Raji (cell line): ENCODE measurements around the gene YIPF7.

ENCODE experiments used
- POLR2A ChIP-seq: IDR thresholded peaks from 2 replicates; pipeline ENCODE4 v1.6.1; 2011; ENCODE audit warnings: low read depth, low read length, control low read depth; ENCODE audit not compliant: insufficient read depth

Gene YIPF7

DNA sequence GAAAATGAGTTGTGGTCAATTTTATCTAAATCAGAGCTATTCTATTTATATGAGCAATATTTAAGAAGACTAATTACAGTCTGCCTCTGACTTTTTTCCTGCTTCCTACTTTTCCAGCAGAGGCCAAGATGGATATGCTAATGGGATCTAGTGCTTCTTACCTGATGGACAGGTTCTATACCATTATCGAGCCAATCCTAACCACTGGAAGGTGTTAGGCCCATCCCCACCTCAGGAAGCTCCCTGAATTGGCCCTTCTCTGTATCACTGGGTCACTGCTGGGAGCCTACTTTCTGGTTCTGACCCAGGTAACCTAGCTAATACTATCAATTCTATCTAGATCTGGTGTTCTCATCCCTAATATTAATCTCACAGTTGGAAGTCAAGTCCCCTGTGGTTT is 577 bp upstream of the YIPF7 start:
- no peak for TF ChIP-seq POLR2A

DNA sequence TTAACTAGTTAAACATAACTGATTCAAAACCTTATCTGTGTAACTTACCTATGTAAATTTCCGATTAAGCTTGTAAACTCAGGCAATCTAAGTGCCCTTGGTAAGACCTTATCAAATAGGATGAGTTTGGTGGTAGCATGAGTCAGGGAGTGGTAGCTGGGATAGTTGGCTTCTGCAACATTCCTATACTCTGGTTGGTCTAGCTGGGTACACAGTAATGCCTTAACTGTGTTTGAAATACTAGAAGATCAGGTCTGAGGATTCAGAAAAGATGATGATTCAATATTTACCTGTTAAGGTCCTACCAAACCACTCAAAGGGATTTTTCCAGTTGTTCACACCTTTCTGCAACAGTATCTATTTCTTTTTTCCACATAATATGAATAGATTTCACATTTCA is 5.3 kb downstream of the YIPF7 start:
- TF ChIP-seq POLR2A, result no peak

DNA sequence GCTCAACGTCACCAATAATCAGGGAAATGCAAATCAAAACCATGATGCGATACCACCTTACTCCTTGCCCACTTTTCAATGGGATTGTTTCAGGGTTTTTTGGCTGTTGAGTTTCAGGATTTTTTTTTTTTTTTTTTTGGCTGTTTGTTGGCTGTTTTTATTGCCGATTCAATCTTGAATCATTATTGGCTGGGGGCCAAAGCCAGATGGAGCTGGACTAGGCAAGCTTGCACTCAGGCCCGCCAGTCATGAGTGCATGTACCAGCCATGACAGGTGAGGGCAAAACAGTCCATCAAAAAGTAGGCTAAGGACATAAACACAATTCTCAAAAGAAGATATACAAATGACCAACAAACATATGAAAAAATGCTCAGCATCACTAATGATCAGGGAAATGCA is 13.3 kb downstream of the YIPF7 start:
- TF ChIP-seq POLR2A, result no peak

DNA sequence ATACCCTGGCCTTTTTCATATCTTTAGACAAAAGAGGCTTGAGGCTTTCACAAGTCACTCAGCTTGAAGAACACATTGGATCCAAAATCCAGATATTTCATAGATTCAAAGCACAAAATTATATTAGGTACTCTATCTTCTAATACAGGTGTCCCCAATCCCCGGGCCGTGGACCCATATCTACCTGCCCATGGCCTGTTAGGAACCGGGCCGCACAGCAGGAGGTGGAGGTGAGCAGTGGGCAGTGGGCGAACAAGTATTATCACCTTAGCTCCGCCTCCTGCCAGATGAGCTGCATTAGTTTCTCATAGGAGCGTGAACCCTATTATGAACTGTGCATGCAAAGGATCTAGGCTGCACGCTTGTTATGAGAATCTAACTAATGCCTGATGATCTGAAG is 18.7 kb downstream of the YIPF7 start:
- no peak for TF ChIP-seq POLR2A

DNA sequence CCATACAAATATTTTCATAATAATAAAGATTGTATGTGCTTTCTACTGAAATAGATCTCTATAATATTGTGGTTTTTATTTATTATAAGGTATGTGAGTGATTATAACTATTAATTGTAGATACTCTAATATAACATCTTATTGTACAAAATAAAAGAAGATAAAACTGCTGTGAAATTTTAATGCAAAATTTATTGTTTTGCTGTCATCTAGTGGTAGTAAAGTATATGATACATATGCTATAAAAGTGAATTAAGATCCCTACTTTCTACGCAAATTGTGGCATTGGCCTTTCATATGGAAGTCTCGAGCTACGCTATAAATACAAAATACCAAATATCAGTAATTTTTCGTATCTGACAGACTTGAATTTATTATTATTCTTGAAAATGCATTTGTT is 19.3 kb downstream of the YIPF7 start:
- TF ChIP-seq POLR2A, result no peak

DNA sequence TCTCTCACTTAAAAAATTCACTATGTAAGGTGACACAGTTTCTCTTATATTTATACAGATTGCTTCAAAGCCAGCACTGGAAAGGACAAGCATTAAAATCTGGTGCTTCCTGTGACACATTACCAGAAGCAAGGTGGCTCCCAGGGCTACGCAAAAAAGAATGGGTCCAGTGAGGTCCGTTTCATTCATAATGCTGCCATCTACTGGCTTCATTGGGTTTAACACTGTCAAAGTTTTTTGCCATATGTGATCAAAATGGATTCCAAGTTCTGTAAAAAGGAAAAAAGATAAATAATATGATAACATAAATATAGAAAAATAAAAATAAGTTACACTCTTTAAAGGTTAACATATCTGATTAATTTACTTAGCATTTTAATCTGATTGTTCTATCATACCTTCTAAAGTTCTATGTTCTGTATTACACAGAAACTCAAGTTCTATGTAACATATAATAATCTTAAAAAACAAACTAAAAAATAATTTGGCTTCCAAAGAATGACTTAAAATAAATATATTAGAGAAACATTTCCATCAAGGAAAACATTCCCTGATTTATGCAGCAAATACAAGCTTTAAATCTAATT is 22.1 kb downstream of the YIPF7 start:
- no peak for TF ChIP-seq POLR2A

DNA sequence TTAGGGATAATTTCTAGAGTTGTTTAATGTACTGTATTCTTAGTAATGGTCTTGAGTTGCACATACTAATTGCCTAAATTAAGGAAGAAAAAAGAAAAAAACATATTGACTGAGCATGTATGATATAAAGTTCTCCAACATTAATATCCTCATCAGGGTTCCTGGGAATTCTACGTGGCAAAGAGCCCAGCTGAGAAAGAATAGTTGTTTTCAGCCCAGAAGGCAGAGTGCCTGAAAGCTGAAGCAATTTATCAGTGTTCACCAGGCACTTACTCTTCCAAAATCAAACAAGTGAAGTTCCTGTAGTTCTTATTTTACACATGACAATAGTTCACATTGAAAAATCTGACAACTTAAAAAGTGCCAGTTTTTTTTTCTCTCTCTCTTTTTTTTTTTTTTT is 27.7 kb downstream of the YIPF7 start:
- no peak for TF ChIP-seq POLR2A

DNA sequence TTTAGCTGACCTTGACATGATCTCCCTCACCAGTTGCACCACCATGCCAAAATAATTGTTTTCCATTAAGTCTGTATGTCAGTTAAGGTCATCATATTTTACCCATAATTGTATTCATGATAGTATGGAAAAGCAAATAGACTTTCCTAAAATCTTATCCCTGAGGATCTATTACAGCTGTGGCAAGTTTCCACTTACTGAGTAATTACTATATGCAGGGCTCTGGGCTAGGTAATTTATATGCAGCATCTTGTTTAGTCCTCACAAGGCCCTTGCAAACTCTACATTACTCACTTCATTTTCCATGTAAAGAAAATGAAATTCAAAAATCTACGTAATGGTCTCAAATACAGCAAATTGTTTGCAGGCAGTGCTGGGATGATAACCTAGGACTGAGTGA is 34.8 kb downstream of the YIPF7 start:
- no peak for TF ChIP-seq POLR2A

DNA sequence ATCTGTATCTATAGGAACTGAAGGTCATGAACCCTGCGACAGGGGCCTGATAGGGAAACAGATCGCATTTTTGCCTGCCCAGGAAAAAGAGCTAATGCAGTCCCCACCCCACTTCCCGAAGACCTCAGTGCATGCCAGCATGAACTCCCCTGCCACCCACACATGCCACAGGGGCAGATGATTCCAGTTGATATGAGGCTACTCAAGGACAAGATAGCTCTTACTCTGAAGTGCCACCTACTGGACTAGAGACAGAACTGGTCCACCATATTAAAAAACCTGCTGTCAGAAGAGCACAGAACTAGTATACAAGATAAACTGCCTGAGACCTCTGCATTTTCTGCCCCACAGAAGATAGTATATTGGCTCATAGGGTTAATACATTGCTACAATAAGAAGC is 68.0 kb downstream of the YIPF7 start:
- no peak for TF ChIP-seq POLR2A

DNA sequence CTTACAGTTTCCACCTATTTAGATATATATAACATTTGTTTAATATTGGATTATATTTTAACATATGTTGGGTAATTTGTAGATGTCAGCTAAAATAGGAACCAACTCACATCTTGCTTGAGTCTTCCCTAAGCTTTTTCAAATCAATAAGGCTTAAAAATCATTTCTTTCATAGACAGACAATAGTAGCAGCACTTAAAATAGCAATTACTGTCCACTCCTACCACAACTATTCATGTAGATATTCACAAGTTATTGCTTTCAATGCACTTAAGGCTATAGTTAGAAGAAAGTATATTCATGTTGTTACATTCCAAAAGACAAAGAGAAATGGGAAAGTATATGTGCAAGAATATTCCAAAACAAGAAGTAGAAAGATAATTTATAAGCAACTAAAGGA is 71.2 kb downstream of the YIPF7 start:
- no peak for TF ChIP-seq POLR2A

DNA sequence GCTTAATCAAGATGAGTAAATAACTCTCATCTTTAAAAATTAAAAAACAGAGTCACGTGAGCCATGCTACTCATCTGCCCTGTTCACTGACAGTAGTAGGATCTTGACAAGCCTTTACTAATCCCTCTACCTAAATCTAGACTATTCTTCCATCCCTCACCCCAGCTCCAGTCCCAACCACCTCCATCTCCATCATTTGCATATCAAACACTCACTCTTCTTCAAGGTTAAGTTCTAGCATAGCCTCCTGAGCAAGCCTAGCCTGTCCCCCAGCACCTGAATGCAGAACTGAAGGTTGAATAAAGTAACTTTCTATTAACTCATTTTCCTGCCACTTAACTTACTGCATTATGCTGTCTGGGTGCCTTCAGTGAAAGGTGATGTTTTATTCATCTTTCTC is 72.5 kb downstream of the YIPF7 start:
- TF ChIP-seq POLR2A, result no peak
